HCT116 (cell line): ENCODE data around the gene CRYZ. TPM values are rescaled to one million over a fixed set of nuclear protein-coding genes. Genes with fewer than 3 reads are reported as not detected.

ENCODE experiments used
- ATAC-seq: fragments of 200-7000 bp; cut with Tn5 transposase; 2 replicates; pipeline ENCODE4 v1.9.1; 2020; ENCODE audit warnings: mild to moderate bottlenecking, moderate library complexity
- Bru-seq: library from RNA; stranded (reverse); fragments of 400-500 nt; gene quantifications from one replicate; lab custom pipeline; 2021; lab: Mats Ljungman, UMichigan
- BruChase-seq, 2 experiments: library from RNA; stranded (reverse); fragments of 400-500 nt; gene quantifications; one replicate each; lab custom pipeline; 2021; lab: Mats Ljungman, UMichigan
- BruUV-seq: library from RNA; stranded (reverse); fragments of 400-500 nt; replicated peaks from 2 replicates; lab custom pipeline; 2021; lab: Mats Ljungman, UMichigan
- CTCF ChIA-PET: fragments of 300-600 bp; sonication (Branson Sonifier 250); formaldehyde crosslinking; loops from one replicate; lab custom pipeline; 2021; ENCODE audit warnings: antibody characterized with exemption; lab: Charles Lee
- POLR2A ChIA-PET: fragments of 300-600, 350-600 bp; sonication (Branson Sonifier 250); formaldehyde crosslinking; loops from one replicate; lab custom pipeline; 2021; ENCODE audit warnings: antibody characterized with exemption; lab: Charles Lee
- RAD21 ChIA-PET, 2 experiments: fragments of 300-600 bp; sonication (Branson Sonifier 250); formaldehyde crosslinking; loops; one replicate each; lab custom pipeline; 2023; ENCODE audit warnings: low total read pairs in 2 of 2; ENCODE audit not compliant: uncharacterized antibody in 2 of 2, unreplicated experiment in 2 of 2, low non-redundant PET in 1 of 2; lab: Charles Lee
- DNase-seq: peaks from one replicate; pipeline ENCODE4 v3.0.0-alpha.2; 2010; ENCODE audit warnings: low read depth, low spot score
- H2AFZ ChIP-seq: fragments of 200-600 bp; shearing (Covaris generic), sonication (generic); 2 replicates; pipeline ENCODE4 v1.6.1; 2017; ENCODE audit warnings: low read depth, mixed run types, mixed read lengths, antibody characterized with exemption, low read length; ENCODE audit not compliant: poor library complexity, severe bottlenecking
- H3K27ac ChIP-seq: 2 replicates; pipeline ENCODE4 v1.5.1; 2012; ENCODE audit warnings: low read depth, low read length
- H3K27me3 ChIP-seq: fragments of 200-600 bp; sonication (generic); 2 replicates; pipeline ENCODE4 v1.6.1; 2016; ENCODE audit warnings: mixed run types, low read length, mixed read lengths; ENCODE audit not compliant: insufficient read depth
- H3K36me3 ChIP-seq, 2 experiments: fragments of 200-500 bp in 1 of 2; fragments of 200-600 bp in 1 of 2; sonication (Bioruptor generic) in 1 of 2; sonication (generic) in 1 of 2; 2 replicates each; pipeline versions ENCODE4 v1.5.1 to v1.6.1; 2014 to 2016; ENCODE audit warnings: low read length in 2 of 2, inconsistent platforms in 1 of 2, mixed read lengths in 1 of 2, mixed run types in 1 of 2; ENCODE audit not compliant: insufficient read depth in 2 of 2, control insufficient read depth in 1 of 2
- H3K4me1 ChIP-seq, 2 experiments: fragments of 200-600 bp in 1 of 2; sonication (generic) in 1 of 2; 2 replicates each; pipeline versions ENCODE4 v1.5.1 to v1.6.1; 2012 to 2017; ENCODE audit warnings: low read length in 2 of 2, inconsistent platforms in 1 of 2, mild to moderate bottlenecking in 1 of 2, mixed read lengths in 1 of 2, mixed run types in 1 of 2, moderate library complexity in 1 of 2; ENCODE audit not compliant: insufficient read depth in 2 of 2, control insufficient read depth in 1 of 2
- H3K4me2 ChIP-seq: fragments of 200-600 bp; sonication (generic); 2 replicates; pipeline ENCODE4 v1.6.1; 2017; ENCODE audit warnings: mixed run types, low read length, mixed read lengths
- H3K4me3 ChIP-seq, 2 experiments: fragments of 200-600 bp in 1 of 2; sonication (generic) in 1 of 2; replicated peaks in 1 of 2; 2 replicates each; pipeline ENCODE4 v1.5.1; 2011 to 2016; ENCODE audit warnings: low read length in 2 of 2, control low read depth in 1 of 2, low read depth in 1 of 2, mild to moderate bottlenecking in 1 of 2, mixed read lengths in 1 of 2, mixed run types in 1 of 2
- H3K79me2 ChIP-seq: fragments of 200-600 bp; sonication (generic); 2 replicates; pipeline ENCODE4 v1.6.1; 2017; ENCODE audit warnings: mild to moderate bottlenecking, mixed run types, low read length, moderate library complexity, mixed read lengths; ENCODE audit not compliant: insufficient read depth
- H3K9ac ChIP-seq: fragments of 200-600 bp; sonication (generic); 2 replicates; pipeline ENCODE4 v1.6.1; 2016; ENCODE audit warnings: low read length, mixed read lengths
- H3K9me2 ChIP-seq: fragments of 200-600 bp; sonication (generic), shearing (Covaris generic); 2 replicates; pipeline ENCODE4 v1.6.1; 2017; ENCODE audit warnings: mixed run types, mild to moderate bottlenecking, moderate library complexity; ENCODE audit not compliant: insufficient read depth
- H3K9me3 ChIP-seq, 2 experiments: fragments of 200-500 bp in 1 of 2; fragments of 200-600 bp in 1 of 2; sonication (Bioruptor generic) in 1 of 2; sonication (generic) in 1 of 2; 2 replicates each; pipeline ENCODE4 v1.6.1; 2014 to 2017; ENCODE audit warnings: low read length in 2 of 2, mixed read lengths in 2 of 2, inconsistent platforms in 1 of 2, low read depth in 1 of 2, mild to moderate bottlenecking in 1 of 2, mixed run types in 1 of 2, moderate library complexity in 1 of 2; ENCODE audit not compliant: control insufficient read depth in 1 of 2, insufficient read depth in 1 of 2
- H4K20me1 ChIP-seq: fragments of 200-600 bp; sonication (generic), shearing (Covaris generic); 2 replicates; pipeline ENCODE4 v1.6.1; 2017; ENCODE audit warnings: mixed run types, mild to moderate bottlenecking, moderate library complexity; ENCODE audit not compliant: insufficient read depth
- ATF3 ChIP-seq: IDR thresholded peaks from 2 replicates; pipeline ENCODE4 v1.6.1; 2012
- CBX3 ChIP-seq: IDR thresholded peaks from 2 replicates; pipeline ENCODE4 v1.6.1; 2012; ENCODE audit warnings: low read depth
- CEBPB ChIP-seq: IDR thresholded peaks from 2 replicates; pipeline ENCODE4 v1.6.1; 2012; ENCODE audit warnings: low read depth
- EGR1 ChIP-seq: IDR thresholded peaks from 2 replicates; pipeline ENCODE4 v1.6.1; 2012; ENCODE audit warnings: low read depth
- ELF1 ChIP-seq: IDR thresholded peaks from 2 replicates; pipeline ENCODE4 v1.6.1; 2012; ENCODE audit warnings: low read depth, borderline replicate concordance
- EZH2phosphoT487 ChIP-seq: fragments of 200-600 bp; IDR thresholded peaks from 2 replicates; pipeline ENCODE4 v1.6.1; 2018; ENCODE audit warnings: antibody characterized with exemption, borderline replicate concordance
- FOSL1 ChIP-seq: IDR thresholded peaks from 2 replicates; pipeline ENCODE4 v1.6.1; 2012; ENCODE audit warnings: low read depth
- JUND ChIP-seq: IDR thresholded peaks from 2 replicates; pipeline ENCODE4 v1.6.1; 2012
- MAX ChIP-seq: IDR thresholded peaks from 2 replicates; pipeline ENCODE4 v1.6.1; 2012
- POLR2A ChIP-seq: IDR thresholded peaks from 2 replicates; pipeline ENCODE4 v1.7.0; 2011; ENCODE audit warnings: borderline replicate concordance; ENCODE audit not compliant: insufficient read depth, insufficient read length; ENCODE audit errors: extremely low read depth
- POLR2AphosphoS5 ChIP-seq: IDR thresholded peaks from 2 replicates; pipeline ENCODE4 v1.6.1; 2011; ENCODE audit warnings: mild to moderate bottlenecking, low read depth, low read length, moderate library complexity
- RAD21 ChIP-seq: IDR thresholded peaks from 2 replicates; pipeline ENCODE4 v1.6.1; 2012; ENCODE audit warnings: low read depth, mild to moderate bottlenecking
- REST ChIP-seq: IDR thresholded peaks from 2 replicates; pipeline ENCODE4 v1.6.1; 2012; ENCODE audit warnings: low read depth
- SIN3A ChIP-seq: IDR thresholded peaks from 2 replicates; pipeline ENCODE4 v1.6.1; 2012; ENCODE audit warnings: low read depth
- SP1 ChIP-seq: IDR thresholded peaks from 2 replicates; pipeline ENCODE4 v1.6.1; 2012; ENCODE audit warnings: low read depth
- SRF ChIP-seq: IDR thresholded peaks from 2 replicates; pipeline ENCODE4 v1.6.1; 2012; ENCODE audit warnings: low read depth
- TCF7L2 ChIP-seq: IDR thresholded peaks from 2 replicates; pipeline ENCODE4 v1.7.0; 2011; ENCODE audit warnings: borderline replicate concordance, inconsistent platforms; ENCODE audit not compliant: insufficient read depth, insufficient read length; ENCODE audit errors: extremely low read depth
- ZBTB33 ChIP-seq: IDR thresholded peaks from 2 replicates; pipeline ENCODE4 v1.6.1; 2011; ENCODE audit warnings: mild to moderate bottlenecking, low read length, moderate library complexity; ENCODE audit not compliant: insufficient replicate concordance; ENCODE audit errors: extremely low read depth
- ZFX ChIP-seq: fragments of 450-650 bp; IDR thresholded peaks from 2 replicates; pipeline ENCODE4 v1.6.1; 2017
- ZNF274 ChIP-seq: fragments of 200-500 bp; sonication (Bioruptor generic); IDR thresholded peaks from 2 replicates; pipeline ENCODE4 v1.6.1; 2014; ENCODE audit warnings: mild to moderate bottlenecking, low read depth, low read length, inconsistent platforms
- intact Hi-C: fragments of 100-400 bp; cut with micrococcal nuclease; formaldehyde crosslinking; loops from 2 replicates; pipeline ENCODE4 v1.10.0; 2022
- long read RNA-seq: library from polyadenylated mRNA; unstranded; transcript quantifications from one replicate; pipeline ENCODE4 v2.0.0, GENCODE V29; 2021; ENCODE audit not compliant: unreplicated experiment
- polyA plus RNA-seq: library from polyadenylated mRNA; unstranded; fragments of >200 nt; gene quantifications from 2 replicates; pipeline ENCODE4 v1.2.1, GENCODE V29; 2012; ENCODE audit warnings: missing spikeins
- total RNA-seq: library from RNA; stranded (reverse); gene quantifications from one replicate; pipeline ENCODE4 v1.2.1, GENCODE V29; 2021; ENCODE audit not compliant: unreplicated experiment

Gene CRYZ
- total RNA-seq (28.2 TPM), Bru-seq, nascent RNA (percentile 50 among the genes with signal in this experiment), BruChase-seq, experiment 1, labeled RNA remaining after a 6-hour chase (percentile 55 among the genes with signal in this experiment), BruChase-seq, experiment 2, labeled RNA remaining after a 2-hour chase (percentile 56 among the genes with signal in this experiment)
- 11.6 and 16.1 TPM in 2 replicates for polyA plus RNA-seq
- long read RNA-seq, transcript CRYZ-201 (9 exons, 1,888 nt), result major isoform, 33 of 48 reads
- long read RNA-seq, transcript CRYZ-203 (8 exons, 1,292 nt), result minor isoform, 8 of 48 reads
- long read RNA-seq, partial matches to known transcripts, result 0 of 48 reads
- long read RNA-seq, other reads (novel, unspliced or antisense), result 3 of 48 reads

- ATAC-seq, result peak; percentile 91
- BruUV-seq, result TSS peak; percentile 63
- Histone ChIP-seq H3K4me1 (peaks cover 18 to 34% of the 10 kb centered on the region in 2 experiments), H3K79me2 (peaks cover 30% of the 10 kb centered on the region), H4K20me1 (no peaks in the 10 kb centered on the region), H3K9me2 (no peaks in the 10 kb centered on the region), H3K4me3 (peak within 1 kb of the TSS; percentile 88 to 91), H3K4me2 (peak within 1 kb of the TSS; percentile 89), H3K27ac (peak within 1 kb of the TSS; percentile 81), H3K27me3 (no peaks in the 10 kb centered on the region), H2AFZ (peak within 1 kb of the TSS; percentile 91), H3K9ac (peak within 1 kb of the TSS; percentile 86), H3K9me3 (no peaks in the 10 kb centered on the region), H3K36me3 (peaks cover 6 to 16% of the 10 kb centered on the region in 2 experiments; a peak in 3 of 4 replicates)
- CTCF ChIA-PET, result interaction anchor here (1.0 to 2.5 kb wide), 4 partner anchors 33 to 470 kb away, joined by 4 to 8 read pairs (median 6); no protein-coding TSS in a partner anchor
- POLR2A ChIA-PET, result no interaction called here
- peak; percentile 90 for DNase-seq
- intact Hi-C loops, result no loop called here
- RAD21 ChIA-PET, result interaction anchor here in 1 of 2 experiments (0.8 kb wide), 1 partner anchor 470 kb away, joined by 3 read pairs; no protein-coding TSS in a partner anchor
- peak; percentile 81 for TF ChIP-seq SP1
- TF ChIP-seq EGR1, result peak; percentile 56; the same call in 1 of the 2 replicates
- no peak for TF ChIP-seq REST
- no peak for TF ChIP-seq EZH2phosphoT487
- TF ChIP-seq ZFX, result peak; percentile 65
- TF ChIP-seq RAD21, result no peak
- TF ChIP-seq JUND, result no peak
- peak; percentile 83 for TF ChIP-seq ZBTB33
- no peak for TF ChIP-seq CEBPB
- peak; percentile 41; the same call in 1 of the 2 replicates for TF ChIP-seq ELF1
- peak; percentile 18; the same call in 1 of the 2 replicates for TF ChIP-seq SRF
- TF ChIP-seq POLR2A, result peak; percentile 56
- no peak for TF ChIP-seq TCF7L2
- TF ChIP-seq ATF3, result no peak
- no peak; the same call in 1 of the 2 replicates for TF ChIP-seq SIN3A
- no peak for TF ChIP-seq ZNF274
- peak; percentile 57; the same call in 1 of the 2 replicates for TF ChIP-seq CBX3
- TF ChIP-seq POLR2AphosphoS5, result peak; percentile 65
- TF ChIP-seq MAX, result peak; percentile 79
- TF ChIP-seq FOSL1, result no peak
Measured at GRCh38 chr1:74732960-74733603, at the start of gene CRYZ, which contains the start of gene TYW3. CRYZ (minus strand) TSS chr1:74733050; CDS start chr1:74724821, 8,229 bp downstream. TYW3 (plus strand) TSS chr1:74733152; CDS start chr1:74733245, 93 bp downstream.
